HG03432 (cell line): ENCODE measurements around the gene KRT34.
"Not testable (repeated sequence)": the region's sequence is repeated elsewhere in the genome, so short reads cannot be mapped to it uniquely, and the experiment has no call there.

Source experiments
- ATAC-seq: cut with Tn5 transposase; IDR thresholded peaks from one replicate; pipeline ENCODE4 v1.9.1; 2021; ENCODE audit warnings: mild to moderate bottlenecking, moderate library complexity; ENCODE audit not compliant: unreplicated experiment

The KRT34 gene

GRCh38 chr17:41404024-41404671 is 22.0 kb upstream of the KRT34 start:
- ATAC-seq = no peak

DNA sequence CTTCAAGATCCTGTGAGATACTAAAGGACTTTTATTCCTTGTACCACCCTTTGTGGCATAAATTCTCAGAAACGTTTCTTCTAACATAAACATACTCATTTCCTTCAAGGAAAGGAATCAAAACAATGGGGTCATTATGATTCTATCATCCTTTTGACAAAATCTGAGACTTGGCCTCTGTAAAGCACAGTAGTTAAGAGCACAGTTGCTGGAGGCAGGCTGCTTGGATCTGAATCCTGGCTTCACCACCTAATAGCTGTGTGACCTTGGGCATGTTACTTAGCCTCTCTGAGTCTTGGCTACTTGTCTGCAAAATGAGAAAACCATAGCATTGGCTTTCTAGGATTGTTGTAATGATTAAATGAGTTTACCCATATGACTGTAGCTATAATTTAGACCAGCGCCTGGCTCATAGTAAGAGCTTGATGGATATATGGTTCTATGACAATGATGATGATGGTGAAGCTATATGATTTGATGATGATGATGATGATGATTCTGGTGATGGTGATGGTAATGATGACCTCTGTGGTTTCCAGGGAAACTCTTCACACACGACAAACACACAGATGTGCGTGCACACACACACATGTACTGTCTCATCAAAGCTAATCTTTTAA is 21.4 kb upstream of the KRT34 start:
- ATAC-seq = no peak

DNA sequence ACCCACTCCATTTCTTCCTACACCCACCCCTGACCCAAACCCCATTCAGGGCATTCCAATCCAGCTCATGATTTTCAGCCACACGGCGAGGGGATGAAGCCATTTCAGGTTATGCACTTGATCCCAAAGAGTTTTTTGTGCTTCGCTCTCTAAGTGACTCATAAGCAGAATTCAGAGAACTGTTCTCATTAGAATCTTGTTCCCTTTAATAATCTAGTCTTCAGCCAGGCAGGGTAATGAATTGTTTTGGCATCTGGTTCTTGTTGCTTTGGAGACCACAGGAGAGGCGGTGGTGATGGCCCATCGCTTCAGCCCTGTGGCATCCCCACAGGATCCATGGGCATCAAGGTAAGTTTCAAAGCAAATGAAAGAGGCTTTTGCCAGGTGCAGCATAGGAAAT is 20.1 kb upstream of the KRT34 start:
- ATAC-seq = no peak

- ATAC-seq = no peak
These were observed 15.0 kb upstream of the KRT34 start, which contains the start of gene KRT31 for GRCh38 chr17:41396996-41397660. KRT31 (minus strand) TSS chr17:41397608; CDS start chr17:41397539, 69 bp downstream.

DNA sequence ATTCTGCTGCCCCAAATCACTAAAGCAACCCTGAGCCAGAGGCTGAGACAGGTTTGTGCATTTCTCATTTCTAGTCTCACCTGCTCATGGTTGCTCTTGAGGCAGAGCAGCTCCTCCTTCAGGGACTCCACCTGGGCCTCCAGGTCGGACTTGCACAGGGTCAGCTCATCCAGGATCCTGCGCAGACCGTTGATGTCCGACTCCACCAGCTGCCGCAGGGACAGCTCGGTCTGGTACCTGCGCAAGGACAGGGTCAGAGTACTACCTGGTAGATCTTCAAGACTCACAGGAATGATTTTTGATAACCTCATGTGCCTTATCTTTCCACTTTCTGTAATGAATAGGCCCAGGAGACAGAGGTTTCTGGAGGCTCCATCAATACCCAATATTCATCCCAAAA is 14.2 kb upstream of the KRT34 start:
- ATAC-seq = no peak

DNA sequence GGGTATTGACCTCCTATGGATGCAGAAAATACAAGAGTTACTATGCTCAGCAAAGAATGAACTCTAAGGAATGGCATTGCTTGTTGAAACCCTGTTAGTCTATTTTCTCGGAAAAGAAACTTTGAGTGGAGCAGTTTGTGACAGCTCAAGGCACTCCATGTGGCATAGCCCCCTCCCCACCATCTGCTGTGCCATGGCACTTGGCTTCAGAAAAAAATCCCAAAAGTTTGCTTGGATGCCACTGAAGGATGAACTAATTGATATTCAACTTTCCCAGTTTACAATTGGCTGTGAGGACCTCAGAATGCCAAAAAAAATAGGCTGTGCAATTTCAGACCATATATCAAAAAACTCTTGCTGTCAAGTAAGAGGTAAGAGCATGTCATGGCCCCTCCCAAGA is 13.5 kb upstream of the KRT34 start:
- no peak for ATAC-seq

DNA sequence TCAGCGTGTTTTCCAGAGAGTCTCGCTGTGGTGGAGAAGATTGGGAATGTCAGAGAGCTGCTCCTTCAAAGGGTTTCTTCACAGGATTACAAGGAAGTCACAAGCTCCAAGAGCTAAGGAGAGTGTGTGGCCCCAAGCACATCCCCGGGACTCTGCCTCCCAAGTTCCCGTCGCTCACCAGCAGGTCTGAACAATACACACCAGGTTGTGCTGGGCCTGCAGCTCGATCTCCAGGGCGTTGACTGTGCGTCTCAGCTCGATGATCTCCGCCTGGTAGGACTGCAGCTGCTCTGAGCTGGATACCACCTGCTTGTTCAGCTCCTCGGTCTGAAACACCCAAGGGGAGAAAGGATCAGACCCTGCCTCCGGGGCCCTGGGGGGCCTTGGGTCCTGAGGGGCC is 12.9 kb upstream of the KRT34 start:
- not testable (repeated sequence) for ATAC-seq

- no peak for ATAC-seq
These were observed 12.3 kb upstream of the KRT34 start for GRCh38 chr17:41394254-41394996.

GRCh38 chr17:41393826-41394225 is 11.7 kb upstream of the KRT34 start:
- ATAC-seq = no peak

GRCh38 chr17:41393294-41393693 is 11.2 kb upstream of the KRT34 start:
- ATAC-seq = no peak

DNA sequence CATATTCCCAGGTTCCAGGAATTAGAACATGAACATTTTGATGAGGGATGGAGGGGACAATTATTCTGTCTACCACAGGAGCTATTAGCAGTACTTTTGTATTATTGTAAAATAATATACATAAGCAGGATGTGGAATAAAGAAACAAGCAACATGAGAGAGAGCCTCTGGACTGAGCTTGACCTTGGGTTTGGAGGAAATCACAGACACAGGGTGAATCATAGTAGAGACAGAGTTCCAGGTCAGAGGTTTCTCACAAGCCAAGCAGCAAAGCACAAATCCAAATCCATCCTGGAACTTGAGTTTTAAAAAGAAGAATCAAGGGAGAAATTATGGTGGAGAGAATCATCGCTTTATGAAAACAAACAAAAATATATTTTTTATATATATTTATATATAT is 10.2 kb upstream of the KRT34 start:
- no peak for ATAC-seq

DNA sequence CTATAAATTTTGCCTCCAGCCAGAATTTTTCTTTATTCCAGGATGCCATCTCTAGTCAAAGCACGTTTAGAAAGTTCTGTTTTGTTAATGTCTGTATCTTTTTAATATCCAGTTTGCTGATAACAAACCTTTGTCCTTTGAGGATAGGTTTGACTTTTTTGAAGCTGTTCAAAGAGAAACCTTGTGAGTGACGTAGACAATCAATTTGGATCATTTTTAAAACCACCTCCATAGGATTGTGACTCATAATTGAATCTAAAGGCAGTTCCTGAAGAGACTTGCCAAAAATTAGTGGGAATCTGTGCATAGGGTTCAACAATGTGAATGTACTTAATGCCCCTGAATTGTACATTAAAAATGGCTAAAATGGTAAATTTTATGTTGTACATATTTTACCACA is 9.4 kb upstream of the KRT34 start:
- no peak for ATAC-seq

DNA sequence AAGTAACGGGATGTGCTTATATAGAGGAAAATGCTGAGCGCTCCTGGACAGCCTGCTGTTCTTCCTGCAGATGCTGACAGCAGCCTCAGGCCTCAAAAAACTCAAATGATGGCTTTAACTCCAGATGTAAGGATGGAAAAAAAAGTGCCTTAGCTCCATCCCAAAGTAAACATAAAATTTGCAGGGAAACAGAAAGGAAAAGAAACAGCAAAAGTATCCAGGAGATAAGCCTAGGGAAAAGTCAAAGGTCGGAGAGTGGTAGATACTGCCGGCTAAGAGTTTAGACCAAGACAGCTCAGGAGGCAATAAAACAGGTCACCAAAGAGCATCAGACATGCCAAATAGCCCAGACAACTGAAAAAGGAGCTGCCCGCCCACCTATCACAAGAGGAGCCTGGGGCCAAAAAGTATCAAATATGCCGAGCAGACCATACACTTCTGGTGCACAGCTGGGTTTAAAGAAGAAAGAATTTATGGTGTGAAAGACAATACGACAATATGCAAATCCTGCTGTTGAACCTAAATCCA is 8.4 kb upstream of the KRT34 start:
- no peak for ATAC-seq

DNA sequence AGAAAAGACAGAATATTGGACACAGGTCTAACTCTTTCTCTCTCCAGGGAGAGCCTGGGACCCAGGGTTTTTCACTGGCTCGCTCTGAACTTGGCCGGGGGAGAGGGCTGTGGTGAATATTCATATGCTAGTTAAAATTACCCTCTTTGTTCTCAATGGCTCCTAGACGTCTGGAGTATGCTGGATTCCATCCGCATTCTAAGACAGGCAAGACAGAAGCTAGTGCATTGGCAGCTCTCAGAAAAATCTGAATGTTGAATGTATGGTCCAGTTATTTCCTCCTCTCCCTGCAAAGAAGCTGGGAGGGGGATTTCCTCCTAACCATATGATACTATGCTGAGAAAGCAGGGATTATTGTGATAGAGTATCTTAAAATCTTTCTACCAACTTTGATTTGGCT is 5.6 kb upstream of the KRT34 start:
- ATAC-seq = no peak

DNA sequence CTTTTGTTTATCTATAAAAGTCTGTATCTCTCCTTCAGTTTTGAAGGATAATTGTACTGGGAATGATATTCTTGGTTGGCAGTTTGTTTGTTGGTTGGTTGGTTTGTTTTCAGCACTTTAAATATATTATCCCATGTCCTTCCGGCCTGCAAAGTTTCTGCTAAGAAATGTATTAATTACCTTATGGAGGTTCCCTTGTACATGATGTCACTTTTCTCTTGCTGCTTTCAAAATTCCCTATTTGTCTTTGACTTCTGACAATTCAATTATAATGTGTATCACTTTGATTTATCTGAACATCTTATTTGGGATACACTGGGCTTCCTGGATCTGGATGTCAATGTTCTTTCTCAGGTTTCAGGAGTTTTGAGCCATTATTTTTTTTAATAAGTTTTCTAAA is 4.1 kb upstream of the KRT34 start:
- ATAC-seq = no peak

GRCh38 chr17:41383690-41384089 is 1.6 kb upstream of the KRT34 start:
- ATAC-seq = no peak

- no peak for ATAC-seq
These were observed 288 bp upstream of the KRT34 start for GRCh38 chr17:41382394-41382793.

- ATAC-seq = not testable (repeated sequence)
These were observed 2.0 kb downstream of the KRT34 start for GRCh38 chr17:41380091-41380490.

DNA sequence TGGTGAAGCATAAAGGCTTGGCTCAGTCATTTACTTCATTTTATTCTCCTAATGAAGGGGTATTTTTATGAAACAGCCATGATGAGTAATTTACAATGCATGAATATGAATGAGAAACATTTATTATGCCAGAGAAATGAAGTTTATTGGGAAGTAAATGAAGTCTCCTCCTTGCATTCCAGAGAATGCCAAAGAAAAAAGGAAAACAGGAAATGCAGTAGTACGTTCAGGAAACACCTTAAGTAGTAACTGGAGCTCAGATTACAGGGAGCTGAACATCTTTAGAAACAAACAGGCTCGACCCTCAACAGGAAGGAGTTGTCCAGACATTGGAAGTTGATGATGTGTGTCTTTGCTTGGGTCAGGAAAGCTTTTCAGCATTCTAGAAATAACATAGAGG is 4.6 kb downstream of the KRT34 start:
- no peak for ATAC-seq

- no peak for ATAC-seq
These were observed 12.4 kb downstream of the KRT34 start, which contains the start of gene KRT33B for GRCh38 chr17:41369713-41370112. KRT33B (minus strand) TSS chr17:41369813; CDS start chr17:41369750, 63 bp downstream.

GRCh38 chr17:41369023-41369422 is 13.1 kb downstream of the KRT34 start:
- no peak for ATAC-seq
